Adipocyte (in vitro differentiated cells): Measurements from ENCODE around the gene RFTN1.

ENCODE experiments used
- DNase-seq: peaks from one replicate; pipeline ENCODE4 v3.0.0-alpha.2; 2015; ENCODE audit warnings: low read depth
- H3K27me3 ChIP-seq: replicated peaks from 2 replicates; pipeline ENCODE4 v1.7.0; 2013; ENCODE audit warnings: mild to moderate bottlenecking, low read length, moderate library complexity; ENCODE audit not compliant: control insufficient read depth, insufficient read depth
- H3K36me3 ChIP-seq: 2 replicates; pipeline ENCODE4 v1.7.0; 2013; ENCODE audit warnings: low read length, mild to moderate bottlenecking, moderate library complexity; ENCODE audit not compliant: control insufficient read depth, insufficient read depth, severe bottlenecking
- H3K4me1 ChIP-seq: 2 replicates; pipeline ENCODE4 v1.7.0; 2013; ENCODE audit warnings: mild to moderate bottlenecking, low read length, moderate library complexity; ENCODE audit not compliant: control insufficient read depth, insufficient read depth
- H3K4me3 ChIP-seq: 2 replicates; pipeline ENCODE4 v1.7.0; 2013; ENCODE audit warnings: mild to moderate bottlenecking, low read length, moderate library complexity
- H3K9ac ChIP-seq: 2 replicates; pipeline ENCODE4 v1.7.0; 2013; ENCODE audit warnings: mild to moderate bottlenecking, low read length, moderate library complexity
- H3K9me3 ChIP-seq: 2 replicates; pipeline ENCODE4 v1.7.0; 2013; ENCODE audit warnings: mild to moderate bottlenecking, low read length, moderate library complexity; ENCODE audit not compliant: control insufficient read depth

RFTN1 gene

GRCh38 chr3:16503191-16503776, 10.2 kb downstream of the RFTN1 start:
- no peaks in the 10 kb centered on the region for H3K27me3 ChIP-seq
- H3K9ac ChIP-seq = no peak overlapping the region
- H3K9me3 ChIP-seq = no peaks in the 10 kb centered on the region
- DNase-seq = no peak
- H3K4me3 ChIP-seq = no peak overlapping the region
- peaks cover 16% of the 10 kb centered on the region for H3K36me3 ChIP-seq
- peaks cover 15% of the 10 kb centered on the region for H3K4me1 ChIP-seq

- Histone ChIP-seq H3K4me3 (no peak overlapping the region), H3K4me1 (peaks cover 6% of the 10 kb centered on the region), H3K27me3 (no peaks in the 10 kb centered on the region), H3K36me3 (peaks cover 16% of the 10 kb centered on the region), H3K9ac (no peak overlapping the region), H3K9me3 (no peaks in the 10 kb centered on the region)
- no peak for DNase-seq
Observed at GRCh38 chr3:16502347-16502908, 11.1 kb downstream of the RFTN1 start.

GRCh38 chr3:16501376-16501775, 12.1 kb downstream of the RFTN1 start:
- H3K4me1 ChIP-seq = no peaks in the 10 kb centered on the region
- no peak overlapping the region for H3K4me3 ChIP-seq
- no peaks in the 10 kb centered on the region for H3K27me3 ChIP-seq
- no peaks in the 10 kb centered on the region for H3K9me3 ChIP-seq
- no peak for DNase-seq
- no peak overlapping the region for H3K9ac ChIP-seq
- peaks cover 16% of the 10 kb centered on the region for H3K36me3 ChIP-seq

GRCh38 chr3:16500911-16501310, 12.6 kb downstream of the RFTN1 start:
- no peaks in the 10 kb centered on the region for H3K27me3 ChIP-seq
- DNase-seq = no peak

DNA sequence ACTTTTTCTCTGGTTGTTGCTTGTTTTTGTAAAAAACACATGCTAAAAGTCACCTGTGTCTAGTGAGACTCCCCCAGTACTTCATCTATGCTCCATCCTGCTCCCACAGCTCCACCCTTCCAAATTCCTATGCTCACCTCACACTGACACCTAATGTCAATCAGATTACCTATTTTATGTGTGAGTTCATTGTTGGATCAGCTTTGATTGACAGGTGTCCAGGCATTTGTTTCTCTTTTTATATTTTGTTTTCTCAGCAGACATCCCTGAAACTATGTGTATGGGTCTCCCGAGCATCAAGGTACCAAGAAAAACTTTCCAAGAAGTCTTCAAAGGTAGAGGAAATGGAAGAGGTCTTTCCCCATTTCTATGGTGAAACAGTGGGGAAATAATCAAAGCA, 13.4 kb downstream of the RFTN1 start:
- H3K27me3 ChIP-seq = no peaks in the 10 kb centered on the region
- DNase-seq = no peak
- H3K36me3 ChIP-seq = peaks cover 13% of the 10 kb centered on the region
- H3K9ac ChIP-seq = no peak overlapping the region
- H3K9me3 ChIP-seq = no peaks in the 10 kb centered on the region
- no peak overlapping the region for H3K4me3 ChIP-seq
- no peaks in the 10 kb centered on the region for H3K4me1 ChIP-seq

More at GRCh38 chr3:16500911-16501310, 12.6 kb downstream of the RFTN1 start:
- H3K4me1 ChIP-seq = no peaks in the 10 kb centered on the region
- H3K4me3 ChIP-seq = no peak overlapping the region
- H3K36me3 ChIP-seq = peaks cover 16% of the 10 kb centered on the region
- H3K9me3 ChIP-seq = no peaks in the 10 kb centered on the region
- no peak overlapping the region for H3K9ac ChIP-seq

GRCh38 chr3:16499351-16499750, 14.1 kb downstream of the RFTN1 start:
- Histone ChIP-seq H3K4me1 (no peaks in the 10 kb centered on the region), H3K27me3 (no peaks in the 10 kb centered on the region), H3K4me3 (no peak overlapping the region), H3K9me3 (no peaks in the 10 kb centered on the region), H3K9ac (no peak overlapping the region), H3K36me3 (peaks cover 11% of the 10 kb centered on the region)
- DNase-seq = no peak

- Histone ChIP-seq H3K4me3 (no peak overlapping the region), H3K27me3 (no peaks in the 10 kb centered on the region), H3K4me1 (no peaks in the 10 kb centered on the region), H3K36me3 (peaks cover 11% of the 10 kb centered on the region), H3K9ac (no peak overlapping the region), H3K9me3 (no peaks in the 10 kb centered on the region)
- no peak for DNase-seq
Observed at GRCh38 chr3:16498130-16498890, 15.2 kb downstream of the RFTN1 start.

DNA sequence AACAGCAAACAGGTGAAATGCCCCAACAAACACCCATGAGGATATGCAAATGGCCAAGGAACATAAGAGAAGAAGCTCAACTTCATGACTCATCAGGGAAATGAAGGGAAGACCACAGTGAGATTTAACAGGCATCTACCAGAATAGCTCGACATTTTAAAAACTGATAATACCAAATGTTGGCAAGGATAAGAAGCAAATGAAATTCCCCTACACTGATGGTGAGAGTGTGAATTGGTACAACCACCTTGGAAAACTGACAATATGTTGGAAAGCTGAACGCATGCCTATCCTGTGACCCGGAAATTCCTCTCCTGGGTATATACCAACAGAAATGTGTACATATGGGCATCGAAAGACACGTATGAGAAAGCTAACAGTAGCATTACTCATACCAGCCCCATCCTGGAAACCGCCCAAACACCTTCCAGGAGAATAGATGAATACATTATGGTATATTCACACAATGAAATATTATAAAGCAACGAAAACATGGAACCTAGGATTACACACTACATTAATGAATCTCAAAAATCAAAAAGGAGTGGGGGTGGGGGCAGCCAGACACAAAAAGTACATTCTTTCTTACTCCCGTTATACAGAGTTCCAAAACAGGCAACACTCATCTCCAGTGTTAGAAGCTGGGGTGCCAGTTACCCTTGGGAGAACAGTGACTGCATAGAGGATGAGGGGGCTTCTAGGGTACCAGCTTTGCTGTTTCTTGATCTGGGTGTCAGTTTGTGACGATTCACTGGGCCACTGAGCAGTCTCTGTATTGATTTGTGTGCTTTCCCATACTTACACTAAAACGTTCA, 16.9 kb downstream of the RFTN1 start:
- peaks cover 23% of the 10 kb centered on the region for H3K36me3 ChIP-seq
- DNase-seq = no peak

DNA sequence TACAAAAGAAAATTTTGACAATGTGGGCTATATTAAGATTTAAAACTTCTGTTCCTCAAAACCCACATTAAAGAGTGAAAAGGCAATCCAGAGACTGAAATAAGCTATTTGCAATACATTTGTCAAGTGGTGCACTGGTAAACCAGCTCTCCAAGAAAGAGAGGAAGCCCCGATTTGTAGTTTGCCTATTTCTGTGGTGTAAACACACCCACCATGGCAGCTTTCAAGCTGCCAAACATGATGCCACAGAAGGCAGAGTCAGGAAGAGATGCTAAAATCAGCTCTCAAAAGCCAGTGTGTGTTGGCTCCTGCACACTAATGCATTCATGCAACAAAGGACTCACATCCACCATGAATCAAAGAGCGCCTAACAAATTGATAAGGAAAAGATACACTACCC, 17.5 kb downstream of the RFTN1 start:
- H3K9me3 ChIP-seq = no peaks in the 10 kb centered on the region
- no peak overlapping the region for H3K4me3 ChIP-seq
- H3K27me3 ChIP-seq = no peaks in the 10 kb centered on the region
- no peak for DNase-seq
- peaks cover 29% of the 10 kb centered on the region for H3K36me3 ChIP-seq
- H3K4me1 ChIP-seq = no peaks in the 10 kb centered on the region
- H3K9ac ChIP-seq = no peak overlapping the region

More for the DNA sequence above, 16.9 kb downstream of the RFTN1 start:
- H3K9ac ChIP-seq = no peak overlapping the region
- no peaks in the 10 kb centered on the region for H3K4me1 ChIP-seq
- H3K9me3 ChIP-seq = no peaks in the 10 kb centered on the region
- H3K27me3 ChIP-seq = no peaks in the 10 kb centered on the region
- no peak overlapping the region for H3K4me3 ChIP-seq

DNA sequence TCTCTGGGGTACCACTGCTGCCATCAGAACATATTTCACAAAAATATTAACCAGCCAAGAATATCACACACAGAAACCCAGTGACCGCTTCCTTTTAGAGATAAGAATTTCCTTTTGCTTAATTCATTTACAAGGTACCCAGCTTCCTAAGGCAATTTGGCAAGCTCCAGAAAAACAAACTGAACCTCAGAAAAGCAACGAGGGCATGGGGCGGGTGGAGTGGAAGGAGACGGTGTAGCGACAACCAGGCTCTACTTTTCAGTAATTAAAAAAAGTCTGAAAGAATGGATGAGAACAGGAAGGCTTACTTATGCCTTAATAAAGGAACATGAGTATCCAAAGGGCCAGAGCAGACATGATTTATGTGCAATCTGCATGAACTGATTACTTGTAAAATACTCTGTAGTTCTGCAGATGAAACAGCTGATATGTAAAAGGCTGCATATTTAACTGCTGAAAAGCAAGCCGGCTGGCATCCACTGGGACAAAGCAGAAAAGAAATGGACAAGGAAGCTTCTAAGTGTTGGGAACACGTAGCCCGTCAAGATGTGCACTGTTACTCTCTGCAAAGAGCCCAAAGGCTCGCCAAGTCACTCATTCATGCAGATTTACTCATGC, 18.6 kb downstream of the RFTN1 start:
- Histone ChIP-seq H3K27me3 (no peaks in the 10 kb centered on the region), H3K4me1 (peaks cover 2% of the 10 kb centered on the region), H3K9ac (no peak overlapping the region), H3K36me3 (peaks cover 26% of the 10 kb centered on the region), H3K9me3 (no peaks in the 10 kb centered on the region), H3K4me3 (no peak overlapping the region)
- no peak for DNase-seq

- H3K36me3 ChIP-seq = peaks cover 25% of the 10 kb centered on the region
- no peak overlapping the region for H3K9ac ChIP-seq
- no peaks in the 10 kb centered on the region for H3K9me3 ChIP-seq
- H3K4me1 ChIP-seq = peaks cover 3% of the 10 kb centered on the region
- no peak overlapping the region for H3K4me3 ChIP-seq
- DNase-seq = no peak
- no peaks in the 10 kb centered on the region for H3K27me3 ChIP-seq
Observed at GRCh38 chr3:16494094-16494493, 19.4 kb downstream of the RFTN1 start.
